ENCODE measurements around the gene ARHGAP45.

Gene ARHGAP45

DNA sequence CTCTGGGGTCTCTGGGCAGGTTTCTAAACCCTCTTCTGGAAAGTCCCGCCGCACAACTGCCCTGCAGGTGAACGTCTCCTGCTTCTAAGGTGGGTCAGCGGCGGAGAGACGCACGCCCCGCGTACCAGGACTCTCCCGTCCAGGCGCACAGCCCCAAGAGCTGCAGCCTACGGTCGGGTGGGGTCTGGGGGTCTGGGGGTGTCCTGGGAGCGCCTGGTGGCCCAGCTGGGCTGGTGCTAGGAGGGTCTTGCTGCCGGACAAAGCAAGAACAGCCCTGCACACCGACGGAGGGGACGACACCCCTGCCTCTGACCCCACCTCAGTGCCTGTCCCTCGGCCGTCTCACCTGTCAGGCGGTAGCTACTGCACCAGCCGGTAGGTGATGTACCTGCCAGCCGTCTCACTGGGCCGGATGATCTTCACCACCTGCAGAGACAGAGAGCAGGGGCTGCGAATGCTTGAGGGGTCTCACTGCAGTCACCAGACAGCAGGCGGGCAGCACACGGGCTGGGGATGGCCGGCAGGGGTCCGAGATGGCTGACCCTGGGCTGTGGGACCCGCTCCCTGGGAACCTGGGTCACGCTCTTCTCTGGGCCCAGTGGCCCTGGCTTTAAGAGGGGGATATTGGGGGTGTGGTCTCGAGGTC, 22.3 kb downstream of the ARHGAP45 start:
- DNase-seq = no peak

DNA sequence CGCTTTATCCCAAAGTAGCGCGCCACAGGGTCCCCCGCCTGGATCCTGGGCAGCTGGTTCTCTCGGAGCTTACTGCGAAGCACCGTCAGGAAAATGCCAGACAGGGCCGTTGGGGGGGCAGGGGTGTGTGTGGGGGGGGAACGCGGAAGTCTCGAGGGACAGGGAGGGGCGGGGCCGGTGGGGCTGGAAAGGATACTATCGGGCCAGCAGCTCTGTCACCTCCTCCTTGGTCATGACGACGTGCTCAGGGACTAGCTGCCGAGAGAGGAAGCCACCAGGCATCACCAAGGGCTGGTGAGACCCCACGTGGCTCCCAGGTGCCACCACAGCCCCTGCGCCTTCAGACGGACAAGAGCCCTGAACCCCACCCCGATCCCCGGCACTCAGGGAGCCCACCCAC, 22.9 kb downstream of the ARHGAP45 start:
- DNase-seq = peak; percentile 60

DNA sequence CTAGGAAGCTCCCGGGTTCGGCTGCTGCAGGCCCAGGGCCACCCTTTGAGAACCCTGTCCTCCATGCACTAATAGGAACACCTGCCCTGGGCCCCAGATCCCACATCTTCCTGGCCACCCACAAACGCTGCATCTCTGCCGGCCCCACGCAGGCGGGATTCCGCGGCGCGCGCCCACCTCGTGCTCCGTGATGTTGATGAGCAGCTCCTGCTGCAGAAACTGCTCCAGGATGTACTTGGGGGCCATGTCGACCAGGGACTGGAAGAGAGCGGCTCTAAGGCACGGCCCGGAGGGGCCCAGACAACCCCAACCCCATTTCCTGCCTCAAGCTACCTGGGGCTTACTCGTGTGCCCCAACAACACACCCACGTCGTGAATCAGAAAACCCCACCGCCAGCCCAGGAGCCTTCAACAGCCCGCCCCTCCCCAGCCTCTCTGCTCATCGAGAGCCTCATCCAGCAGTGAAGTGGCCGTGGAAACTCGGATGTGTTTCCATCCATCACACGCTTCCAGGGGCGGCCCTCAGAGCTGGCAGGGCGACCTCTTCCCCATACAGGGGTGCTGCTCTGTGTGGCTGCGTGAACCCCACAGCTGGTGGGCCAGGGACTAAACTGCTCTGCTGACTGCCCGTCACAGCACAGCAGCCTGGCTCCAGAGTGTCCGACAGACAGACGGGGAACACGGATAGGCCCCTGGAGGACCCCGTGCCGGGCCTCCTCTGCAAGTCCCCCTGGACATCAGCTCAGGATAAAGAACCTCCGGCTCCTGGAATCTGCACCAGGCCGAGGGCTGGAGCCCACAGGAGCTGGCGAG, 24.0 kb downstream of the ARHGAP45 start:
- DNase-seq = peak; percentile 72

DNA sequence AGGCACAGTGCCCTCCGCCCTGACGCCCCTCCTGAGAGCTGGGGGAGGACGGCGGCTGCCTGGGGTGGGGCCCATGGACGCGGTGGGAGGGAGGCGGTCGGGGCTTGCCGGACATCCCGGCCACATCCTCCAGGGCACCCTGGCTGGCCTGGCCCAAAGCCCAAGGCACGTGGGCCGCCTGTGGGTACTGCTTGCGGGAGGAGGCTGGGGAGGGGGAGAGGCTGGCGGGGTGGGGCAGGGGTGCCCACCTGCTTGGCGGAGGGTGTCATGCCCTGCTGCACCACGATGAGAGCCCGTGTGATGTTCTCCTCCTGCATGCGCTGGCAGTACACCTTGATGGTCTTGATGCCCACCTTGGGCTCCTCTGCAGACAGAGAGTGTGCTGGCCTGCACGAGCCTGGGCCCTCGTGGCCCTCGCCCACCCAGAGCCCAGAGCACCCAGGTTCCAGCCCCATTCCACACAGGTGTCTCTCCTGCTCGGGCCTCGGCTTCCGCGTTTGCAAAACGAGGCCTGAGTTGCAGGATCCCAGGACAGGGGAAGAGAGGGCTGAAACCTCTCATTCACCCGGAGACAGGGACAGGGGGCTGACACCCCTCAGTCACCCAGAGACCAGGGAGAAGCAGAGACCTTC, 24.7 kb downstream of the ARHGAP45 start:
- DNase-seq = no peak

DNA sequence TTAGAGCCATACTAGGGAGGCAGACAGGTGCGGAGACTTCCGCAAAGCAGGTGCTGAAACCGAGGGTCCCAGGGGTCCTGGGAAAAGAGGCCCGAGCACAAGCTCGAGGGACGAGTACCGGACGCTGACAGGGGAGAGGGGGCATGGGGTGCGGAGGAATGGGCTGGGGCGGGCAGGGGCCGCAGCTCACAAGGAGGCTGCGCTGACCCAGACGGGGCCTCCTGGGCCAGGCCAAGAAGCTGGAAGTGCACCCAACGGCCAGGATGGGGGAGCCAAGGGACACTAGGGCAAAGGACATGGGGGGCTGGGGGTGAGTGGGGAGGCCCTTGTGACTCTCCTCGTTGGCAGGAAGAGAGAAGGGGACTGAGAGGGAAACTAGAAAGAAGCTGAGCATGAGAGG, 26.4 kb downstream of the ARHGAP45 start:
- no peak for DNase-seq

DNA sequence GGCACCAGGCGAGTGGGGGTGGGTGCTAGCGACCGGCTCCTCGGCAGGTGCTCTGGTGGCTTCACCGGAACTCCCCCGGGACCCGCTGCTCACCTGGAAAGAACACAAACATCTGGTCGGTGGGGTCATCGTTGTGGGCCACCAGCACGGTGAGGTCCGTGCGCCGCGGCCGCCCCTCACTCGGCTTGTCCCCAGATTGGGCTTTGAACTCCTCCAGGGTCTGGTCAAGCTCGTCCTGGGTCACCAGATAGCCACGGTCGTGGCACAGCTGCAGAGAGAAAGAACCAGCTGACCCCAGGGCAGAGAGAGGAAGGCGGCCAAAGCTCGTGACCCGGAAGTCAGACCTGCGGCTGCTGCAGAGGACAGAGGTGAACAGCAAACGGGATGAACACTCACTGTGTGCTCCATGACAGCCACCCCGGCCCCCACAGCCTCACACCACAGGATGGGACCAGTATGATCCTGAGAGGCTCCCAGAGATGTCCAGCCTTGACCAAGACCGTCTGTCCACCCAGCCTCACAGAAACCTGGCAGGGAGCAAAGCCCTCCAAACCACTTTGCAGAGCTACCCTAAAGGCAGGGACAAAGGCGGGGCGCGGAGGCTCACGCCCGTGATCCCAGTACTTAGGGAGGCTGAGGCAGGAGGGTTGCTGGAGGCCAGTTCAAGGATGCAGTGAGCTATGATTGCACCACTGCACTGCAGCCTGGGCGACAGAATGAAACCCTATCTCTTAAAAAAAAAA, 27.0 kb downstream of the ARHGAP45 start:
- no peak for DNase-seq

DNA sequence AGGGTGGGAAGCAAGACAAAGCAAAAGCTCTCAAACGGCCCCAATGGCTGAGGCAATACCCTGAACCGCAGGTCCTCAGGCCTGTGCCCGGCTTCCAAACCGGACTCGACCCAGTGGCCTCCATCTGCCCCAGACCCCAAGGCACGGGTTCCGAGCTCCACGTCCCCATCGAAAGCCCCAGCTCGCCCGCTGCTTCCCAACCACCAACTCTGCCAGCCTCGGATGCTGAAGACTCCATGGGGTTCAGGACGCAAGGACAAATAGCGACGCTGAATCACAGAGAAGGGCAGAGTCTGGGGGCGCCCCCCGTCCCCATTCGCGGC, 27.6 kb downstream of the ARHGAP45 start:
- DNase-seq = no peak

DNA sequence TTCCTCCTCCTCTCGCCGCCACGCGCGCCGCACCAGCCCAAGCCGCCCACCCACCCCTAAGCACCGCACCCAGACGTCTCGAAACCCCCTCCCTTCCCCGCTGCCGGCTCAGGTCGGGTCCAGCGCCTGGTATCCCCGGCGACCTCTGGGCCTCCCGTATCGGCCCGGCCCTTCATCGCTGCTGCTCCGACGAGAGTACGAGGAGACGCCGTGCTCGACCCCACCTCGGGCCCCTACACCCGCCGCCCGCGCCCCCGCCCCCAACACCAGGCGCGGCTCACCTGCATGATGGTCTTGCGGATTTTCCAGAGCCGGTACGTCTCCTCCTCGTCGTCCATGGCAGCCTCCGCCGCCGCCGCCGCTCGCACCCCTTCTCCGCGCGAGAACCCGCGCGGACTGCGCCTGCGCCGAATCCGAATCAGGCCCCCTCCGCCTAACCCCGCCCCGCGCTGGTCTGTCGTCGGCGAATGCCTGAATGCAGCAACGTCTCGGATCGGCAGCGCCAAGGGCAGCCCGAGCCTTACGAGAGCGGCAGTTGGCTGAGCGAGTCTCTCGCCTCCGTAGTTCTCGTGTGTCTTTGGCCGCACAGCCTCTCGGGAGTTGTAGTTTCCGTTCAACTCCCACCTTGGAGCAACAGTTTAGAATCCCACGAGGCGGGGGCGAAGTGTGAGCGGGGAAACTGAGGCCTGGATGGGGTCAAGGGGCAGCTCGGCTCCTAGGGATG, 28.2 kb downstream of the ARHGAP45 start, which contains the start of gene POLR2E:
Gene POLR2E, minus strand, starts transcription at position 398 of the 724 bp plus-strand sequence. Its CDS starts 60 bp downstream, at position 338.
- peak; percentile 97 for DNase-seq

DNA sequence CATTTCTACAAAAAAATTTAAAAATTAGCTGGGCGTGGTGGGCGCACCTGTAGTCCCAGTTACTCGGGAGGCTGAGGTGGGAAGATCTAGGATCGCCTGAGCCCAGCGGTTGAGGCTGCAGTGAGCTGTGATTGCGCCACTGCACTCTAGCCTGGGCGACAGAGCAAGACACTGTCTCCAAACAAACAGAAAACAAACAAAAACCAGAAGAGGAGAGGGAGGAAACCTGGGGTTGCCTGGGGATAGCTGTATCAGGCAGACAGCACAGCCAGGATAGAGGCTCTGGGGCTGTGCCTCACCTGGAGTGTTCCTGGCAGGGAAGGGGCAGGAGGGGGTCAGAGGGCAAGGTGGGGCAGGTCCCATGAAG, 30.8 kb downstream of the ARHGAP45 start:
- no peak for DNase-seq

DNA sequence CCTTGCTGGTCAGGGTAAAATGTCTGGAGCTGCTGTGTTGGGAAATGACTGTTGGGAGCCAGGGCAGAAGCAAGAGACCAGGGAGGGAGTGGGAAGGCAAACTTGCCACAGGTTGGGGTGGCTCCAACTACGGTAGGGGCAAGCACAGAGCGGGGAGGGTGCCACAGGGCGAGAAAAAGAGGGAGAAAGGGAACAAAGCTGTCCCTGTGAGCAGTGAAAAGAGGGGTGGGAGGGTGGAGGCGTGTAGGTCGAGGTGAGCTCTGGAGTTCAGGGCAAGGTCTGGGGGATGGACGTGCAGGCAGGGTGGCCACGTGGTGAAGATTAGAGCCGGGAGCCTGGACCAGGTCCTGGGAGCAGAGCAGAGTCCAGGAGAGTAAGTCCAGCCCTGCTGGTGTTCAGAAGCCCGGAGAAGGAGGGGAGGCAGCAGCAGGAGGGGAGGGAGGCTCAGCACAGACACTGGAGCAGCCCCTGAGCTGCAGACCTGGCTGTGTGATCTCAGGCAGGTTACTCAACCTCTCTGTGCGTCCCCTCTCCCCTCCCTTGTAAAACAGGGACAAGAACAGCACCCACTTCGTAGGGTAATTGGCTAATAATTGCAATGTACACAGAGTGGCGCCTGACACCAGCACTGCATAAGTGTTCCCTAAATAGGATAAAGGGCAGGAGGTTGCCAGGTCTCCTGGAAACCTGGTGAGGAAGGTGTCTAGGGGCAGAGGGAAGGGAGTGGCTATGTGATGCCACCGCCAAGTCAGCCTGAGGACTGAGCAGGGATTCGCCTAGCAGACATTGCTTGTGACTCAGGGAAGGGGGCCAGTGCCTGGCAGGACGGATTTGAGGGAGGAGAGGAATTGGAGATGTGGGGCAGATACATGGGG, 31.4 kb downstream of the ARHGAP45 start:
- no peak for DNase-seq

DNA sequence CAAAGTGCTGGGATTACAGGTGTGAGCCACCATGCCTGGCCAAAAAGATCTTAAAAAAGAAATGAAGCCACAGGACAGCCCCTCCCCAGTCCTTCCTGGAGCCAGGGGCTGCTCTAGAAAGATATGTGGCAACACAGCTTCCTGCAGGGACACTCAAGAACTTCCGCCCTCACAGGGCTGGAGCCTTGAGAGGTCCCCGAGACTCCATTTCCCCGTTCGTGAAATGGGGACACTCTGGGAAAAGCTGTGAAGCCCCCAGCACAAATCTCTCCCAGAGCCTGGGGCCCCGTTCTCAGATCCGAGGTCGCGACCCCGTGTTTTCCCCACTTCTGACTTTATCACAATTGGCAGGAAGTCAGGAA, 34.4 kb downstream of the ARHGAP45 start:
- DNase-seq = no peak

DNA sequence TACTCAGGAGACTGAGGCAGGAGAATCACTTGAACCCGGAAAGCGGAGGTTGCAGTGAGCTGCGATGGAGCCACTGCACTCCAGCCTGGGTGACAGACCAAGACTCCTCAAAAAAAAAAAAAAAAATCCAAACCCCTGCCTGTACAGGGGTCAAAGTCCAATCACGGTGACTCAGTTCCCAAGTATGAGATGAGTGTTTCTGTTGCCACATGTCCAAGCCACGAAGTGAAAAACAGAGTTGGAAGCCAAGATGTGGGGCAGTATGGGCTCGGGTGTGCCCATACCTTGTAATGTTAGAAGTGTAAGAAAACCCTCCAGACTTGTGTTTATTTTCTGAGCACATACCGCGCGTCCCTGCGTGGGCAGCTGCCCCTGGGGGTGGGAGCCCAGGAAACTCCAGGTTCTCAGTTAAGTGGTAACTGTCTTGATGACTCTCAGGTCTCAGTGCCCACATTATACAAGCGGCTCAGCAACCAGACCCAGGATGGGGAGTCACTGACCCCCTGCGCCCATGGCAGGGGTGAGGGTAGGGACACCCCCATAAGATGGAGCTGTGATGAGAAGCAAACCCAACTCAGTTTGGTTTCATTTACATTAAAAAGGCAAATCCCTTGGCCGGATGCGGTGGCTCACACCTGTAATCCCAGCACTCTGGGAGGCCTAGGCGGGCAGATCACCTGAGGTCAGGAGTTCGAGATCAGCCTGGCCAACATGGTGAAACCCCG, 35.6 kb downstream of the ARHGAP45 start:
- peak; percentile 58 for DNase-seq

DNA sequence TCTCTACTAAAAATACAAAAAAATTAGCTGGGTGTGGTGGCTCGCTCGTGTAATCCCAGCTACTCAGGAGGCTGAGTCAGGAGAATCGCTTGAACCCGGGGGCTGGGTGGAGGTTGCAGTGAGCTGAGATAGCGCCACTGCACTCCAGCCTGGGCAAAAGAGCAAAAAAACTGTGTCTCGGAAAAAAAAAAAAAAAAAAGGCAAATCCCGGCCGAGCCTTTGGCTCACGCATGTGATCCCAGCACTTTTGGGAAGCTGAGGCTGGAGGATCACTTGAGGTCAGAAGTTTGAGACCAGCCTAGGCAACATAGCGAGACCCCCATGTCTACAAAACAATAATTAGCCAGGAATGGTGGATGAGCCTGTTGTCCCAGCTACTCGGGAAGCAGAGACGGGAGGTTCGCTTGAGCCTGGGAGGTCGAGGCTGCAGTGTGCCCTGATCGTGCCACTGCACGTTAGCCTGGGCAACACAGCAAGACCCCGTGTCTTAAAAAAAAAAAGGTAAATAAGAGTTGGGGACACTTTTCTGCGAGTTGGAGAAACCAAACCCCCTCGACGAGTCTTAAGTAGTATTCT, 36.3 kb downstream of the ARHGAP45 start:
- no peak for DNase-seq

DNA sequence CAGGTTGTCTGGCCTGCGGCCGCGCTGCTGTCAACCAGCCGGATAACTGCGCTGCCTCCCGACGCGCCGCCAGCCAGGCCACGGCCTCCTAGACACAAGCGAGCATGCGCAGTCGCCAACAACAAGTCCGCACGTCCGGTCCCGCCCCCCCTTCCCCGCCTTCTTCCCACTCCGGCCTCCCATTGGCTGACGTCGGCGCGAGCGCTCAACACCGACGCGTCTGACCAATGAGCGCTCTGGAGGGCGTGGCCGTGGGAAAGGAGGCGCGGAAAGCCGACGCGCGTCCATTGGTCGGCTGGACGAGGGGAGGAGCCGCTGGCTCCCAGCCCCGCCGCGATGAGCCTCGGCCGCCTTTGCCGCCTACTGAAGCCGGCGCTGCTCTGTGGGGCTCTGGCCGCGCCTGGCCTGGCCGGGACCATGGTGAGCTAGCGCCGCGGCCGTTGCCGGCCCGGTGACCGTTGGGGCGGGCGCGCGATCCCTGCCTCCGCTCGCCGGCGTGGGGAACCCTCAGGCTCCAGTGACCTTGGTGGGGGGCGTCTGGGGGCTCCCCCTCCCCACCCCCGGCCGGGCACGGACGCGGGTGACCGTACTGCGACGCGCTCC, 36.8 kb downstream of the ARHGAP45 start, which contains the start of gene GPX4:
Gene GPX4, plus strand, starts transcription at position 287 of the 603 bp plus-strand sequence. Its CDS starts 50 bp downstream, at position 337.
- DNase-seq = peak; percentile 98

DNA sequence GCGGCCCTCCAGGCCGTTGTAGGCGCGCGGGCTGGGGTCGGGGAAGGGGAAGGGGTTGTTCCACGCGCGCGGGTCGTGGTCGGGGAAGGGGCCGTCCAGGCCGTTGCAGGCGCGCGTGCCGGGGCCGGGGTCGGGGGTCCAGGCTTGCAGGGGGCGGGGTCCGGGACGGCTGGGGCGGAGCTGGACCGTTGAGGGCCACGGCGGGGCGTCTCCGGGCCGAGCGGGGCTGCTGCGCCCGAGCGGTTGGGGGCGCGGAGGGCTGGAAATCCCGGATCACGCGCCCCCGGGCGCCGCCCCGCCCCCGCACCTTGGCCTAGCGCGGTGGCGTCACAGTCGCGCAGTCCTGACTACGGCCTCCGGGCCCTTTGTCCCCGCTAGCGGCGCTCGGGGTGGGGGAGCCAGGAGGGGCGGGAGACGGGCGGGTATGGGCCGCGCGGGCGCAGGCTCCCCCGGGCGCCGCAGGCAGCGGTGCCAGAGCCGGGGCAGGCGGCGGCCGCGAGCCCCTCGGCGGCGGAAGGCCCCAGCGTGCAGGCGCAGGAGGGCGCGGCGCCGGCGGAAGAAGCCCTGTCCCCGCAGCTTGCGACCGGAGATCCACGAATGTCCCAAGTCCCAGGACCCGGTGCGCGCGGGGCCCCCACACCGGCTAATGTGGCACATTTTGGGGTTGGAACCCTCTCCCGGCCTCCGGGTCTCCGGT, 37.5 kb downstream of the ARHGAP45 start:
- peak; percentile 80 for DNase-seq

DNA sequence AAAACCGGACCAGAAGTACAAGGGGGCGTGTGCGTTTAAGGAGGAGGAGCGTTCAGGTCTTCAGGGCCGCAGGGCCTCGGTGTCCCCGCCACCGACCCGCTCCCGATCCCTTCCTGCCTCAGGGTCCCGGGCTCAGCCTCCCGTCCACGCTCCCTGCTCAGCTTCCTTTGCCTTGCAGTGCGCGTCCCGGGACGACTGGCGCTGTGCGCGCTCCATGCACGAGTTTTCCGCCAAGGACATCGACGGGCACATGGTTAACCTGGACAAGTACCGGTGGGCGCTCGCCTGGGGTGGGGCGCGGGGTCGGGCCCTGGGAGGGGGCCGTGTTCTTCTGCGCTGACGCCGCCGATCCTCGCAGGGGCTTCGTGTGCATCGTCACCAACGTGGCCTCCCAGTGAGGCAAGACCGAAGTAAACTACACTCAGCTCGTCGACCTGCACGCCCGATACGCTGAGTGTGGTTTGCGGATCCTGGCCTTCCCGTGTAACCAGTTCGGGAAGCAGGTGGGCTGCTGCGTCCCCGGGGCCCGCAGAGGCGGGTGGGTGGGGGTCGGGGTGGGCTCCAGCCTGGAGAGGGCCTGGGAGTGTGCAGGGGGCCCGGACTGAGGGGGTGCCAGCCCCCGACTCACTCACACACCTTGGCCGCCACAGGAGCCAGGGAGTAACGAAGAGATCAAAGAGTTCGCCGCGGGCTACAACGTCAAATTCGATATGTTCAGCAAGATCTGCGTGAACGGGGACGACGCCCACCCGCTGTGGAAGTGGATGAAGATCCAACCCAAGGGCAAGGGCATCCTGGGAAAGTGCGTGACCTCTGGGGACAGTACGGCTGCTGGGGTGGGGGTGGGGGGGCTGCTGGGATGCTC, 38.3 kb downstream of the ARHGAP45 start:
- no peak for DNase-seq

DNA sequence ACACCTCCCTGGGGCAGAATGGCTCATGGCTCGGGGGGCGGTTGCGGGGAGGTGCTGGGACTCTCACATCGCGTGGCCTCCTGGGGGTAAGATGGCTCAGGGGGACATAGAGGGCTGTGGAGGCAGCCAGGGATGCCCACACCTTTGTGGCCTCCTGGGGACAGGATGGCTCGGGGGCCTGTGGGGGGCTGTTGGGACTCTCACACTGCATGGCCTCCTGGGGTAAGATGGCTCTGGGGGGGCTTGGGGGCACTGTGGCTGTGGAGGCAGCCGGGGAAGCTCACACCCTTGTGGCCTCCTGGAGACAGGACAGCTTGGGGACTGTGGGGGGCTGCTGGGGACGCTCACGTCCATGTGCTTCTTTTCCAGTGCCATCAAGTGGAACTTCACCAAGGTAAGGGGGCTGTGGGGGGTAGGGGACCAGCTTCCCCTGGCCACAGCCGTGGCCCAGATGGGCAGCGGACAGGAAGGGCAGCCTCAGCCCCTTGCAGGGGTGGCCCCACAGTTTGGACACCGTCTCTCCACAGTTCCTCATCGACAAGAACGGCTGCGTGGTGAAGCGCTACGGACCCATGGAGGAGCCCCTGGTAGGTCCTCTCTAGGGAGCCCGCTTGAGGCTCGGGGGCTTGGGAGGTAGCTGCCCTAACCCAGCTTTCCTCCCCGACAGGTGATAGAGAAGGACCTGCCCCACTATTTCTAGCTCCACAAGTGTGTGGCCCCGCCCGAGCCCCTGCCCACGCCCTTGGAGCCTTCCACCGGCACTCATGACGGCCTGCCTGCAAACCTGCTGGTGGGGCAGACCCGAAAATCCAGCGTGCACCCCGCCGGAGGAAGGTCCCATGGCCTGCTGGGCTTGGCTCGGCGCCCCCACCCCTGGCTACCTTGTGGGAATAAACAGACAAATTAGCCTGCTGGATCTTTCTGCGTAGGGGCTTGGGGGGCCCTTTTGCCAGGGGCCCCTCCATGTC, 39.2 kb downstream of the ARHGAP45 start:
- DNase-seq = no peak

Measured in activated CD8-positive, alpha-beta memory T cell treated with anti-CD3 and anti-CD28 coated beads, Interleukin-2, amount 50 U/mL, for 4 hours (primary cell).